HG02571 (cell line): Measurements from ENCODE around the gene CLTA.
A peak's percentile ranks its signal among the peaks of the same experiment; 100 is the strongest.

Experiments used
- ATAC-seq: cut with Tn5 transposase; IDR thresholded peaks from one replicate; pipeline ENCODE4 v1.9.1; 2021; ENCODE audit warnings: mild to moderate bottlenecking, moderate library complexity; ENCODE audit not compliant: unreplicated experiment

The CLTA gene, protein sequence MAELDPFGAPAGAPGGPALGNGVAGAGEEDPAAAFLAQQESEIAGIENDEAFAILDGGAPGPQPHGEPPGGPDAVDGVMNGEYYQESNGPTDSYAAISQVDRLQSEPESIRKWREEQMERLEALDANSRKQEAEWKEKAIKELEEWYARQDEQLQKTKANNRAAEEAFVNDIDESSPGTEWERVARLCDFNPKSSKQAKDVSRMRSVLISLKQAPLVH

DNA sequence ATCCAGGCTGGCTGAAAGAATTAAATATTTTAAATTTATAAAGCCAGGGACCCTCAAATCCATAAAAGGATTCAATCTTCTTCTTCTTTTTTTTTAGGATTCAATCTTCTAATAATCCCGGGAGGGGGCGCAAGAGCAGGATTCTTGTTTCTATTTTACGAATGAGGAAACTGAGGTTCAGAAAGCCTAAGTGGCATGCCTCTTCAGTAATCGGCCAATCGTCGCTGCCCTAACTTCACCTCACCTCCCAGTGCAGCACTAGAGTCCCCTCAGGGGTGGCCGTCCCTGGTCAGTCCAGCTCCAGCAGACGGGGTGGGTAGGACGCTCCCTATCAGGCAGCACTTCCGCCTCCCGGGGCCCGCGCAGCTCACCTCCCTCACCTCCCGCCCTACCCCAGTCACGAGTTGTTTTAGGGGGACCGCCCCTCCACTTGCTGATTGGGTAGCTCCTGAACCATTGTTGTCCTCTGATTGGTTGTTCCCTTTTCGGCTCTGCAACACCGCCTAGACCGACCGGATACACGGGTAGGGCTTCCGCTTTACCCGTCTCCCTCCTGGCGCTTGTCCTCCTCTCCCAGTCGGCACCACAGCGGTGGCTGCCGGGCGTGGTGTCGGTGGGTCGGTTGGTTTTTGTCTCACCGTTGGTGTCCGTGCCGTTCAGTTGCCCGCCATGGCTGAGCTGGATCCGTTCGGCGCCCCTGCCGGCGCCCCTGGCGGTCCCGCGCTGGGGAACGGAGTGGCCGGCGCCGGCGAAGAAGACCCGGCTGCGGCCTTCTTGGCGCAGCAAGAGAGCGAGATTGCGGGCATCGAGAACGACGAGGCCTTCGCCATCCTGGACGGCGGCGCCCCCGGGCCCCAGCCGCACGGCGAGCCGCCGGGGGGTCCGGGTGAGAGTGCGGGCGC, at the start of gene CLTA:
TSS of gene CLTA (plus strand) at position 534 of the 902 bp plus-strand sequence. CDS start at position 670, 136 bp downstream.
- peak; percentile 99 for ATAC-seq

DNA sequence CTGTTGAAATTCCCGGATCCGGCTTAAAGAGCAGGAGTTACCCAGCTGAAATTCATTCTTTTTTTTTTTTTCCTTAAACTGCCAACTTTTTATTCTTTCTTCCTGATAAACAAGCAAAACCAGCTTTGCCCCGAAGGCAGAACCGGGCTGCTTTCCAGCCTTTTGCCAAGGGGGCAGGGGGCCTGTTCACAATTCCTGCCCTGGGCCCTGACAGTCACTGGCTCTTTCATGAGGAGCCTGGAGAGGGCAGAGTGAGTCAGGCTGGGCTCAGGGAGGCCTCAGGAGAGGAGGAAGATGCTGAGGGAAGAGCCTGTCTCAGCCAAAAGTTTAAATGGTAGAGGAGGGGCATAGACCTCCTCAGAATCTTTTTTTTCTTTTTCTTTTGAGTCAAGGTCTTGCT, 49.4 kb upstream of the CLTA start:
- ATAC-seq = no peak

DNA sequence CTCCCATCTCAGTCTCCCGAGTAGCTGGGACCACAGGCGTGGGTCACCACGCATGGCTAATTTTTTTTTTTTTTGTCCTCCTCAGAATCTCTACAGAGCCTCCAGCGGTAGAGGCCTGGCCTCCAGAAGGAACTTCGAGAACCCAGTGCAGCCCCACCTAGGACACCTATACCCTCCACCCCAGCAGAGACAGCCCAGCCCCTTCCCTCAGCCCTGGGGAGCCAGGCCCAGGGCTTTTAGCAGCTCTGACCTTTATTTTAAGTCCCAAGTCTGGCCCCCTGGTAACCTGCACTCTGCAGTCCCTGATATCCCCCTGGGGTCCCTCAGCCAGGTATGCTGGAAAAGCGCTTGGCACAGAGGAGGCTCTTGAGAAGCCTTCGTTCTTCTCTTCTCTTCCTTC, 49.0 kb upstream of the CLTA start:
- no peak for ATAC-seq

DNA sequence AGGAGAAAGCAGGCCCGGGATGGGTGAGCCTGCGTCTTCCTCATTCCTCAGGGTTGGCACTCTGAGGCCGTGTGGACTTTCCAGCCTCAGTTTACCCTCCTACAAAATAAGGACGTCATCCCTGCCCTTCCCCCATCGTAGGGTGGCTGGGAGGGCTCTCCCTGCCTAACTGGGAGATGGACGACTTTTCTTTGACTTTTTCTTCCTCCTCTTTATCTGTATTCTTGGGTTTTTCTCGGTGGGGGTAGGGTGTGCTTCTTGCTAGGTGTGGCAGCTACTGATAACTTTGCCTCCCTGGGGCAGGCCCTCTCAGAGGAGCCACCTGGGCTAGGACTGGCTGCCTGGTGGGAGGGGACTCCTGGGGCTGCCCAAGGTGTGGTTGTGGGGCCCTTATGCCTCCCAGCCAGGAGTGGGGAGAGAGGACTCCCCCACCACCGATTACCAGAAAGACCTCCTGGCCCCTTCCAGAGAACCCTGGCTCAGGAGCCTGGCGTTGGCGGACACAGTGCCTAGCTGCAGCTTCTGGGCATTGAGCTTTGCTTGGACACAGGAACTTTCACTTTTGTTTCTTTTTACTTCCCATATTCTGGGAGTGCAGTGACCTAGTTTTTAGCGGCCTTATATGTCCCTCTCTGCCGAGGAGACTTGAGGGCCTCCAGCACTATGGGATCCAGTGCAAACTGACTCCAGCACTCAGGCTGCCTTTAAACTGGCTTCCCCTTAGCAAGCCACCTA, 48.0 kb upstream of the CLTA start:
- ATAC-seq = no peak

DNA sequence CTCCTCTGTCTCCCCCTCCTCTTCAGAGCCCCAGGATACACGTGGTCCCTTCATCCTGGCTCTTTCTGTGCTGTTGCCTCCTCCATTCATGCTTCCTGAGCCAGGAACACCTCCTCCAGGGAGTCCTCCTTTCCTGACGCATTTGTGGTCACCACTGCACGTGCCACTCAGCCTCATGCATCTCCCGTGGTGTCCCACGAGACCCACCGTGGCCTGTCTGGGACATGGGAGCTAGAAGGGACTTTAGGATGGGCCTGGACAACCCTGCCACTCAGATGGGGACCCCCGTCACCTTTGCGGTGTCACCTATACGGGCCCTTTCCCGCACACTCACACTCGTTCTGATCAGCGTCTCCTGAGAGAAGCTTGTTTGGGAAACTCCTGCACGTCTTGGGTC, 47.5 kb upstream of the CLTA start:
- no peak for ATAC-seq

DNA sequence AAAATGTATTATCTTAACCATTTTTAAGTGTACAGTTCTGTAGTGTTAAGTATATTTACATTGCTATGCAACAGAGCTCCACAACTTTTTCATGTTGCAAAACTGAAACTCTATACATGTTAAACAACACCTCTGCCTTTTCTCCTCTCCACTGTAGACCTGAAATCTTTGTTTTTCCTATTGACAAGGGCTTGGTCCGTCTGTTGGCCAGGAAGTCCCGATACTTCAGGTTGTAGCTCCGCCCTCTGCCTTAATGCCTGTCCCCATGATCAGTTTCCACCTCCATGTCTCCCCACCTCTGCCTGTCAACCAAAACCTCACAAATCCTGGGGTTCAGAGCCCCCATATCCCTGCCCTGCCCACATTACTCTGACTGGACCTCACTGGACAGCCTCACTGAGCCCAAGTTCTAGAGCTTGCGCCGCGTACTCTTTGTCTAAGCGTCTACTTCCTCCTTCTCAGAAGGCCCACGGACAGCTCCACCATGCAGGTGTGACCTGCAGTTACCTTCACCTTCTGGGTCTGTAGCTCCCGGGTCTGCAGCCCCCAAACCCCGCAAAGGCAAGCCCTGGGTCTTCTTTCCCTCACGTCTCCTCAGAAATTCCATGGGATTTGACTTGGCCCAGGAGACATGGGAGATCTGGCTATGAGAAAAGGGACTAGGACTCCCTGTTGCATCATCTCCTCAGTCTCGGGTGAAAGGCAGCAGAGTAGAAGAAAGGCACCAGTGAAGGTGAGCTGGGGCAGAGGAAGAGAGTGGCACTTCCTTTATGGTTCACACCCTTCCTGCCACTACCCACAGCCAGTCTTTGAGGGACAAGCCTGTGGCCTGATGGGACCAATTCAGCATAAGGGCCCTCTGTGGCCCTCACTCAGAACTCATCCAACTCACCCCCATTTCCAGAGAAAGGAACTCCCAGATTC, 46.1 kb upstream of the CLTA start:
- ATAC-seq = no peak

DNA sequence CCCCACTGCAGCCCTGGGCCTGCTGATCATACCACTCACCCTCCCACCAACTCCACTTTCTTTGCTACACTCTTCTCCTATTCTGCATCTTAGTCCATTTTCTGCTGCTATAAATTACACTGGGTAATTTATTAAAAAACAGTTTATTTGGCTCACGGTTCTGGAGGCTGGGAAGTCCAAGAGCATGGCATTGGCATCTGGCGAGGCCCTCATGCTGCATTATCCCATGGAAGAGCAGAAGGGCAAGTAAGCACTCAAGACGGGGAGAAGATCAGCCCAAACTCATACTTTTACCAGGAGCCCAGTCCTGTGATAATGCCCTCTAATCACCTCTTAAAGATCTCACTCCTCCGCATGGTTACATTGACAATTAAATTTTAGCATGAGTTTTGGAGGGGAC, 44.8 kb upstream of the CLTA start:
- no peak for ATAC-seq

DNA sequence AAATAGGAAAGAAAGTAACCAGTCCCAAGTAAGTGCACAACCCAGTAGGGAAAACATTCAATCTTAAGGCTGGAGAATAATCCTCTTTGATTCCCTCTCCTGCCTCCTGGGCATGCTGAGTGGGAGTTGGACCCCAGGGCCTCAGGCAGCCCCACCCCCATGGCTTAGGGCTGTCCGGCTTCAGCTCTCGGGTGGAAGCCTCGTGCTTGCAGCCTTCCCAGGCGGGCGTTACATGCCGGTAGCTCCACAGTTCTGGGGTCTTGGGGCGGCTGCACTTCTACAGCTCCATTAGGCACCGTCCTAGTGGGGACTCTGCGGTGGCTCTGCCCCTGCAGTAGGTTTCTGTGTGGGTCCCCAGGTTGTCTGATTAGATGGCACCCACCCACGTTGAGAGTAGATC, 44.1 kb upstream of the CLTA start:
- ATAC-seq = no peak

DNA sequence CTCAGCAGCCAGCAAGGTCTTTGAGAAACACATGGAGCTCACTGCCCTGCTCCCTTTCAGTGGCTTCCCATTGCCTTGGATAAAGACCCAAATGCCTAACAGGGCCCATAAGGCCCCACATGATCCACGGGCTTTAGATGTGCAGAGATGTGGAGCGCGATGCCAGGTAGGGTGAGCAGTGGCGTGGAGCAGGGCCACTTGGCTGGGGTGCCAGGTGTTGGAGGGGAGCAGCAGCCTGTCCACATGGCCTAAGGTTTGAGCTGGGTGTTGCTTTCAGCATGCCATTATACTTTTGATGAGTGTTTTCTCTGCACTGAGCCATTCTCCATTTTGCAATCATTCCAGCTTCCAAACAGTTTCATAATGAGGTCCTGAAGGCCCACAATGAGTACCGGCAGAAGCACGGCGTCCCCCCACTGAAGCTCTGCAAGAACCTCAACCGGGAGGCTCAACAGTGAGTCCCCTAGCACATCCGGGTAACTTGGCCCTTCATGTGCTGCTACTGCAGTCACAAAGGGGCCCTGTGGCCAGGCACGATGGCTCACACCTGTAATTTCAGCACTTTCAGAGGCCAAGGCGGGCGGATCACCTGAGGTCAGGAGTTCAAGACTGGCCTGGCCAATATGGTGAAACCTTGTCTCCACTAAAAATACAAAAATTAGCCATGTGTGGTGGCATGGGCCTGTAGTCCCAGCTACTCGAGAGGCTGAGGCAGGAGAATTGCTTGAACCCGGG, 43.1 kb upstream of the CLTA start:
- ATAC-seq = no peak

DNA sequence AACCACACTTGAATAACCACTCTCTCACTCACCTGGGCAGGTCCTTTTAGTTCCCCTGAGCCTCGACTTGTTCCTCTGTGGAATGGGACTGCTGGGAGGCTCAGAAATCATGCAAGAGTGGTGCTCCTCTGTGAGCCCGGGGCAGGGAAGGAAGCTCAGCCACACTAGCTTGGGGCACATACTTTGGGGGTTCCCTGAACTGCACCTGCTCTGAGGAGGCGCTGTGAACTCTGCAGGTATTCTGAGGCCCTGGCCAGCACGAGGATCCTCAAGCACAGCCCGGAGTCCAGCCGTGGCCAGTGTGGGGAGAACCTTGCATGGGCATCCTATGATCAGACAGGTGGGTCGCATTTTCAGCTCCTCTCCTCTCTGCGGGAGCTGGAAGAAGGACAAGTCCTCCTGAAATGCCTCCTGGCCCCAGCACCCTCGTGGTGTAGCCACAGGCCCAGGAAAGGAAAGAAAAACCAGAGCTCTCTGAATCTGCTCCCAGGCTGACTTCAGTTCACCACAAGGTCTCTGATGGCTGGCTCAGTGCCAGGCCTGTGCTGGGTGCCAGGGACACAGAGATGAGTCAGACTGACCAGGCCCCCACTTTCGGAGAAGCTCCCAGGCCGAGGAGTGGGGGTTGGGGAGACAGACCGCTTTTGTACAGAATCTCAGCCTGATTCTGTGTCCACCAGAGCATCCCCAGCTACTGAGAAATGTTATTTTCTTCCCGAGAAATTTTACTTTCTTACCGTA, 42.2 kb upstream of the CLTA start:
- ATAC-seq = peak; percentile 46

DNA sequence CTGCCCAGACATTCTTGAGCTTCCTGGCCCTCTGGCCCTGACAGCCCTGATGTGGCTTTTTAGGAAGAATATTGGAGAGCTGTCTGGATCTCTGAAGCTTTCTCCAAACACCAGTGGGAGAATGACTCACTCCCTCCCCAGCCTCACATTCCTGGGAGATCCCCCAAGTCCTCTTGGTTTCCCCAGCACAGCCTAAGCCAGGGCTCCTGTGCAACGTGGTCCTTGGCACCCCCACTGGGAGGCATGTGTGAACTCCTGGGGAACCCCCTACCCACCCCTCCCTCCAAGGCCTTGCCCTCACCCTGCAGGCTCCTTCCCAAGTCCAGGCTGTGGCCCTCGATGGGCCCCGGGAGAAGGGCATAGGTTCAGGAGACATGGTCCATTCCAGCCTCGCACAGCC, 41.5 kb upstream of the CLTA start:
- no peak for ATAC-seq

DNA sequence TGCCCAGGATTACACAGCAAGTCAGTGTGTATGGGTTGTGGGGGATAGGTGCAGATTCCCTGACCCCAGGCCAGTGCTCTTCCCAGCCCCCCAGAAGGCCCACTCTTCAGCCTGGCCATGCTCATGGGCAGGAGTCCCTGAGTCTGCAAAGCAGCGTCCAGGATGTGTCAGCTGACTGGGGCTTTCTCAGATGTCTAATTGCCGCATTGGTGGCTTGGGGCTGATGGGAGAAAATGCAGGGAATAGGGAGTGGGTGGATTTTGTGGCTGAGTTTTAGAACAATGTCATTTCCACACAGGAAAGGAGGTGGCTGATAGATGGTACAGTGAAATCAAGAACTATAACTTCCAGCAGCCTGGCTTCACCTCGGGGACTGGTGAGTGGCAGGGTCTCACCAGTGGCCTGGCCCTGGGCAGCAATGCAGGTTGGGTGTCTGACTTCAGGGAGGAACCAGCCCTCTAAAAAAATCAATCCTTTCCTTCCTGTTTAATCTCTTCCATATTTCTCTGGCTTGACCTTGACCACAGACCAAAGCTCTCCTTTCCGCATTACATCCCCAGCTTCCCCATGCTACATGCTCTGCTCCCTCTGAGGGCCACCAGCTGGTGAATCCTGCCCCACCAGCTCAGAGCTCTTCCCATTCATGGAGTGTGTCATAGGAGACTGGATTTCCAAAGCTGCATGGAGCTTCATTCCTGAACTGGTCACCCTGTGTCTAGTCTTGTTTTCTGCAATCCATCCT, 40.0 kb upstream of the CLTA start:
- no peak for ATAC-seq

DNA sequence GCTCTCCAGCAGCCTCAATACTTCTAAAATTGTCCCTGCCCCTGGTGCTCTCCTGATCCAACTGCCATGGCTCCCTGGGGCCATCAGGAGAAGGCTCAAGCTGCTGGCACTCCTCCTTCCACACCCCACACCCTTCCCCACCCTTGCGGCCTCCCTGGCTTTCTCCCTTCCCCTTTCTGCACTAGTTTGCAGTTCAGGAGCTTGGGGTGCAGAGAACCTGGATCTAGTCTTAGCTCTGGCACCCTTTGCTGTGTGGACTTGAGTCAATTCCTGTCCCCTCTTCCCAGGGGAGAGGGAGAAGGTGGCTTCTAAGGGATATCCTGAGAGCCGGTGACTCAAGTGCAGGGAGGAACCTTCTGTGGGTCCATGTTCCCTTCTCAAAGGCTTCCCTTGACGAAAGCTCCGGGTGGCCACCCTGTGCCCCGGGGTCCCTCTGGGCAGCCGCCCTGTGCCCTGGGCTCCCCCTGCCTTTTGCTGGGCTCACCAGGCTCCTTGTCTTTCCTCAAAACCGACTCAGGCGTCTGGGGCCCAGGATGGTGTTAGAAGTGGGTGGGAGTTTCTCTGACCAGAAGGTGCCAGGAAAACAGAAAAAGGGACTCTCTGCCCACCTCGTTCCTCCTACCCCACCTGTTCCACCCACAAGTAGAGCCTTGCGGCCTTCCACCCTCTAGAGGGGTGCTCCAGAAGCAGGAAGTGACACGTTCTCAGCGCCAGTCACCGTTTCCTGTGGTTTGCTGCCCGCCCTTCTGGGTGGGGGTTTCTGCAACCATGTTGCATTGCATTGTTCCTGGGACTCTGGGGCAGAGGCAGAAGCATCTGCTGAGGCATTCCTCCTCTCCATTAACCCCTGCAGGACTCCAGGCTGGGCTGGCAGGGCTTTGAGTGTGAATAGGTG, 39.2 kb upstream of the CLTA start:
- peak; percentile 69 for ATAC-seq

DNA sequence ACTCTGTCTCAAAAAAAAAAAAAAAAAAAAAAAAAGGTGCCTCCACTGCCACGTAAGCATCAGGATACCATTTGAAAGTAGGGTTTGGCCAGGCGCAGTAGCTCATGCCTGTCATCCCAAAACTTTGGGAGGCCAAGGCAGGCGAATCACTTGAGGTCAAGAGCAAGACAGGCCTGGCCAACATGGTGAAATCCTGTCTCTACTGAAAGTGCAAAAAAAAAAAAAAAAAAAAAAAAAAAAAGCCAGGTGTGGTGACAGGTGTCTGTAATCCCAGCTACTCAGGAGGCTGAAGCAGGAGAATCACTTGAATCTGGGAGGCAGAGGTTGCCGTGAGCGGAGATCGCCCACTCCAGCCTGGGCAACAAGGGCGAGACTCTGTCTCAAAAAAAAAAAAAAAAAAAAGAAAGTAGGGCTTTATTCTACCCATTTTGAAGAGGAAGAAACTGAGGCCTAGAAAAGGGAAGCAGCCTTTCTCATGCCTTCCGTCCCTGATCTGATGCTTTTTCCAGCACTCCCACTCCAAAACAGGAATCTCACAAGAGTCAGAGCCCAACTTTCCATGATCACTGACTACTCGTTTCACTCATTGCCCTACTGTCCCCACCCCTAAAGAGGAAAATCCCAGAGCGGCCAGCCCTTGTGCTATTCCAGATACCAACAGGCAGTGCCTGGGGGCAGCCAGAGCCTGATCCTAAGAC, 37.8 kb upstream of the CLTA start:
- no peak for ATAC-seq

DNA sequence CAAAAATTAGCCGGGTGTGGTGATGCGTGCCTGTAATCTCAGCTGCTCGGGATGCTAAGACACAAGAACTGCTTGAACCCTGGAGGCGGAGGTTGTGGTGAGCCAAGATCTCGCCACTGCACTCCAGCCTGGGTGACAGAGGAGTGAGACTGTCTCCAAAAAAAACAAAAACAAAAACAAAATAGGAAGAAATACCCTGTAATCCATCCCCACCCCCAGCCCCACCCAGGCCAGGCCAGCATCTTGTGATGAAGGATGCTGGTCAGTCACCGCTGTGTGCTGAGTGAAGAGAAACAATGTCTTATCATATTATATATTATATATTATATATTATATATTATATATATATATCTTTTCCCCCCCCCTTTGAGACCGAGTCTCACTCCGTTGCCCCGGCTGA, 37.0 kb upstream of the CLTA start:
- ATAC-seq = no peak

DNA sequence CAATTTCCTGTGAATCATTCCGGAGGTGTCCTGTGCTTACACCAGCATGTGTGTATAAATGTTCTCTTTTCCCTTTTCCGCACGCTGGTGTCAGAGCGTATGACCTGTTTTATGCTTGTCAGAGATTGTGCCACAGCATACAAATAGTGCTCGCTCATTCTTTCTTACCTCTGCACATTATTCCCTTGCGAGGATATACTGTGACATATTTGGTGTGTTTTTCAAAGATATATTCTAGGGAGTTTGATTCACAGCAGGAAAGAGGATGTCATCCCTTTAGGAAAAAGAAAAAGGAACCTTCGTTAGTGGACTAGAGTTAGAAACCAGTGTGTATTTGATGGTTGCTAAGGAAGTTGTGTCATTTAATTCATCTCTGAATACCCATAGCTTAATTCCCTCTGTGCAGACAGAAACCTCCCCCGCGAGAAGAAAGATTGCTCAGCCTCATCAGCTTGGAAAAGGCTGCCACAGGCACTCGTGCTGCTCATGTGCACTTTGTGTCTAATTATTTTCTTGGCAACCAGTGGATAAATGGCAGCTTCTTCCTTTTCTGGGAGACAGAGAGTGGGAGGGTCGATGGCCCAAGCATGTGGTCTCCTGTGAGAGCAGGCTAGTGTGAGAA, 36.3 kb upstream of the CLTA start:
- ATAC-seq = no peak

DNA sequence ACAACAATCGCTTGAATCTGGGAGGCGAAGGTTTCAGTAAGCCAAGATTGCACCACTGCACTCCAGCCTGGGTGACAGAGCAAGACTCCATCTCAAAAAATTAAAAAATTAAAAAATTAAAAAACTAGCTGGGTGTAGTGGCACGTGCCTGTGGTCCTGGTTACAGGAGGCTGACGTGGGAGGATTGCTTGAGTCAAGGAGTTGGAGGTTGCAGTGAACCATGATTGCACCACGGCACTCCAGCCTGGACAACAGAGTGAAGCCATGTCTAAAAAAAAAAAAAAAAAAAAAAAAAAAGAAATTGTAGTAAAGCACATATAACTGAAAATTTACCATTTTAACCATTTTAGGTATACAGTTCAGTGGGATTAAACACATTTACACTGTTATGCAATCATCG, 34.6 kb upstream of the CLTA start:
- ATAC-seq = no peak
